ENCODE measurements around the gene UBE3D.
"Not testable (repeated sequence)": the region's sequence is repeated elsewhere in the genome, so short reads cannot be mapped to it uniquely, and the experiment has no call there.

The UBE3D gene

GRCh38 chr6:82902290-82902689 is 163.4 kb downstream of the UBE3D start:
- no peaks in the 10 kb centered on the region for H3K36me3 ChIP-seq (ENCODE audit: insufficient read depth, low read length)
- no peak overlapping the region for H3K4me3 ChIP-seq (ENCODE audit: low read depth, low read length)
- H3K27me3 ChIP-seq (ENCODE audit: insufficient read depth, low read length) = no peaks in the 10 kb centered on the region
- peaks cover 17% of the 10 kb centered on the region for H3K4me1 ChIP-seq (ENCODE audit: control insufficient read depth, insufficient read depth, low read length, unreplicated experiment)
- no peak overlapping the region for H3K27ac ChIP-seq (ENCODE audit: low read depth, low read length)
- no peaks in the 10 kb centered on the region for H3K79me2 ChIP-seq (ENCODE audit: control insufficient read depth, insufficient read depth, low read length, unreplicated experiment)
- H2AFZ ChIP-seq (ENCODE audit: low read length, unreplicated experiment) = no peak overlapping the region

GRCh38 chr6:82894653-82895259 is 170.9 kb downstream of the UBE3D start:
- Histone ChIP-seq H3K36me3 (ENCODE audit: insufficient read depth, low read length) (no peaks in the 10 kb centered on the region), H3K79me2 (ENCODE audit: control insufficient read depth, insufficient read depth, low read length, unreplicated experiment) (no peaks in the 10 kb centered on the region), H3K4me1 (ENCODE audit: control insufficient read depth, insufficient read depth, low read length, unreplicated experiment) (no peaks in the 10 kb centered on the region), H2AFZ (ENCODE audit: low read length, unreplicated experiment) (no peak overlapping the region), H3K4me3 (ENCODE audit: low read depth, low read length) (no peak overlapping the region), H3K27me3 (ENCODE audit: insufficient read depth, low read length) (no peaks in the 10 kb centered on the region), H3K27ac (ENCODE audit: low read depth, low read length) (no peak overlapping the region)

GRCh38 chr6:82893889-82894652 is 171.6 kb downstream of the UBE3D start:
- no peak overlapping the region for H2AFZ ChIP-seq (ENCODE audit: low read length, unreplicated experiment)
- H3K79me2 ChIP-seq (ENCODE audit: control insufficient read depth, insufficient read depth, low read length, unreplicated experiment) = no peaks in the 10 kb centered on the region
- no peaks in the 10 kb centered on the region for H3K4me1 ChIP-seq (ENCODE audit: control insufficient read depth, insufficient read depth, low read length, unreplicated experiment)
- H3K27ac ChIP-seq (ENCODE audit: low read depth, low read length) = no peak overlapping the region
- no peaks in the 10 kb centered on the region for H3K27me3 ChIP-seq (ENCODE audit: insufficient read depth, low read length)
- H3K4me3 ChIP-seq (ENCODE audit: low read depth, low read length) = no peak overlapping the region
- no peaks in the 10 kb centered on the region for H3K36me3 ChIP-seq (ENCODE audit: insufficient read depth, low read length)

DNA sequence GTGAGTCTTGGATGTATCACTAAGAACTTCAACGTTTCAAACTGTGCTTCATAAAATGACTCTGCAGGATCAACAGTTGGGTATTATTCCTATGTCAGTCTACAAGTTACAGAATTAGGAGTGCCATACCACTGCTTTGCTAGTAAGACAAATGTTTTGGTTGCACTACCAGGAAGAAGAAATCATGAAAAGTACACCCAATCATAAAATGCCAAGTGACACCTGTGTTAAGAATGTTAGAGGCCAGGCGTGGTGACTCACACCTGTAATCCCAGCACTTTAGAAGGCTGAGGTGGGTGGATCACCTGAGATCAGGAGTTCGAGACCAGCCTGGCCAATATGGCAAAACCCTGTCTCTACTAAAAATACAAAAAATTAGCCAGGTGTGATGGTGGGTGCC is 174.1 kb downstream of the UBE3D start:
- H3K4me1 ChIP-seq (ENCODE audit: control insufficient read depth, insufficient read depth, low read length, unreplicated experiment); H3K4me3 ChIP-seq (ENCODE audit: low read depth, low read length); H3K27me3 ChIP-seq (ENCODE audit: insufficient read depth, low read length); H3K36me3 ChIP-seq (ENCODE audit: insufficient read depth, low read length); H3K79me2 ChIP-seq (ENCODE audit: control insufficient read depth, insufficient read depth, low read length, unreplicated experiment); H2AFZ ChIP-seq (ENCODE audit: low read length, unreplicated experiment); H3K27ac ChIP-seq (ENCODE audit: low read depth, low read length): not testable (repeated sequence)

- H3K27me3 ChIP-seq (ENCODE audit: insufficient read depth, low read length) = no peaks in the 10 kb centered on the region
- no peaks in the 10 kb centered on the region for H3K4me1 ChIP-seq (ENCODE audit: control insufficient read depth, insufficient read depth, low read length, unreplicated experiment)
- no peak overlapping the region for H3K4me3 ChIP-seq (ENCODE audit: low read depth, low read length)
- no peaks in the 10 kb centered on the region for H3K79me2 ChIP-seq (ENCODE audit: control insufficient read depth, insufficient read depth, low read length, unreplicated experiment)
- no peak overlapping the region for H3K27ac ChIP-seq (ENCODE audit: low read depth, low read length)
- no peak overlapping the region for H2AFZ ChIP-seq (ENCODE audit: low read length, unreplicated experiment)
- no peaks in the 10 kb centered on the region for H3K36me3 ChIP-seq (ENCODE audit: insufficient read depth, low read length)
Measured at GRCh38 chr6:82891076-82891475, 174.6 kb downstream of the UBE3D start.

DNA sequence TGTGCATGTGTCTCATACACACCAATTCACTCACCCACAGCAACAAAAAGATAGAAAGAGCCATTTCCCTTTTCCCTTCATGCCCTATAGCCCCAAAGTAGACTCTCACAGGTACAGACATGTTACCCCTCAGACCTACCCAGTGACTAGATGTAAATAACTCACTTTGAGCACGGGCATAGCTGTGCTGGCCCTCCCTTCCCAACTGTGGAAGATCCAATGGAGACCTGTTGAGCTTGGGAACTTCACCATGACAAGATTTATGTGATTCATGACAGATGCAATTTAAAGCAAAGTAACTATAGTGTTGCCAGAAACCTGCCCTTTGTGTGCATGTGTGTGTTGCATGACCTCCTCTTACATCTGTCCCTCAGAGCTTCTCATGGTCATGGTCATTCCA is 175.4 kb downstream of the UBE3D start:
- no peak overlapping the region for H2AFZ ChIP-seq (ENCODE audit: low read length, unreplicated experiment)
- H3K4me3 ChIP-seq (ENCODE audit: low read depth, low read length) = no peak overlapping the region
- H3K79me2 ChIP-seq (ENCODE audit: control insufficient read depth, insufficient read depth, low read length, unreplicated experiment) = no peaks in the 10 kb centered on the region
- no peaks in the 10 kb centered on the region for H3K36me3 ChIP-seq (ENCODE audit: insufficient read depth, low read length)
- no peaks in the 10 kb centered on the region for H3K27me3 ChIP-seq (ENCODE audit: insufficient read depth, low read length)
- H3K27ac ChIP-seq (ENCODE audit: low read depth, low read length) = no peak overlapping the region
- H3K4me1 ChIP-seq (ENCODE audit: control insufficient read depth, insufficient read depth, low read length, unreplicated experiment) = no peaks in the 10 kb centered on the region

- Histone ChIP-seq H3K36me3 (ENCODE audit: insufficient read depth, low read length) (no peaks in the 10 kb centered on the region), H3K4me1 (ENCODE audit: control insufficient read depth, insufficient read depth, low read length, unreplicated experiment) (no peaks in the 10 kb centered on the region), H3K27ac (ENCODE audit: low read depth, low read length) (no peak overlapping the region), H3K4me3 (ENCODE audit: low read depth, low read length) (no peak overlapping the region), H2AFZ (ENCODE audit: low read length, unreplicated experiment) (no peak overlapping the region), H3K79me2 (ENCODE audit: control insufficient read depth, insufficient read depth, low read length, unreplicated experiment) (no peaks in the 10 kb centered on the region), H3K27me3 (ENCODE audit: insufficient read depth, low read length) (no peaks in the 10 kb centered on the region)
Measured at GRCh38 chr6:82889143-82889542, 176.5 kb downstream of the UBE3D start.

GRCh38 chr6:82882363-82883023 is 183.1 kb downstream of the UBE3D start:
- Histone ChIP-seq H3K27ac (ENCODE audit: low read depth, low read length) (no peak overlapping the region), H2AFZ (ENCODE audit: low read length, unreplicated experiment) (no peak overlapping the region), H3K27me3 (ENCODE audit: insufficient read depth, low read length) (no peaks in the 10 kb centered on the region), H3K4me3 (ENCODE audit: low read depth, low read length) (no peak overlapping the region), H3K36me3 (ENCODE audit: insufficient read depth, low read length) (no peaks in the 10 kb centered on the region), H3K79me2 (ENCODE audit: control insufficient read depth, insufficient read depth, low read length, unreplicated experiment) (no peaks in the 10 kb centered on the region), H3K4me1 (ENCODE audit: control insufficient read depth, insufficient read depth, low read length, unreplicated experiment) (peaks cover 14% of the 10 kb centered on the region)

DNA sequence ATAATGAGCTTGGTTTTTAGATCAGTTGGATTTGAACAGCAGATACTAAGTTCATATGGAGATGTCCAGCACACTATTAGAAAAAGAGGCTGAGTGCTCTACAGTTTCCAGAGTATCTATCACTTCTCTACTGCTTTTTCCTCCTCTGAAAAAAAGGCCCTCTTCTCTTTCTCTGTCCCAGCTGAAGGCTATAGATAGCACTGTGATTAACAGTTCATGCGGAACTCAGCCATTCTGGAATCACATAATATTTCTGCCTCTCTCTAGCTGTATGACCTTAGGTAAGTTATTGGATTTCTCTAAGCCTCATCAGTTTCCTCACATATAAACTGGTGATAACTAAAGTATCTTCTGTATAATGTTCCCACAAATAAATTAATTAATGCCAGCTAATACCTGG is 184.1 kb downstream of the UBE3D start:
- H3K27me3 ChIP-seq (ENCODE audit: insufficient read depth, low read length) = no peaks in the 10 kb centered on the region
- no peak overlapping the region for H3K27ac ChIP-seq (ENCODE audit: low read depth, low read length)
- no peak overlapping the region for H3K4me3 ChIP-seq (ENCODE audit: low read depth, low read length)
- no peak overlapping the region for H2AFZ ChIP-seq (ENCODE audit: low read length, unreplicated experiment)
- no peaks in the 10 kb centered on the region for H3K79me2 ChIP-seq (ENCODE audit: control insufficient read depth, insufficient read depth, low read length, unreplicated experiment)
- H3K36me3 ChIP-seq (ENCODE audit: insufficient read depth, low read length) = no peaks in the 10 kb centered on the region
- peaks cover 24% of the 10 kb centered on the region for H3K4me1 ChIP-seq (ENCODE audit: control insufficient read depth, insufficient read depth, low read length, unreplicated experiment)

- Histone ChIP-seq H3K79me2 (ENCODE audit: control insufficient read depth, insufficient read depth, low read length, unreplicated experiment) (no peaks in the 10 kb centered on the region), H3K27ac (ENCODE audit: low read depth, low read length) (no peak overlapping the region), H3K36me3 (ENCODE audit: insufficient read depth, low read length) (no peaks in the 10 kb centered on the region), H3K4me3 (ENCODE audit: low read depth, low read length) (no peak overlapping the region), H3K27me3 (ENCODE audit: insufficient read depth, low read length) (no peaks in the 10 kb centered on the region), H3K4me1 (ENCODE audit: control insufficient read depth, insufficient read depth, low read length, unreplicated experiment) (peaks cover 36% of the 10 kb centered on the region), H2AFZ (ENCODE audit: low read length, unreplicated experiment) (no peak overlapping the region)
Measured at GRCh38 chr6:82878812-82879211, 186.8 kb downstream of the UBE3D start.
